ENCODE measurements around the gene C17orf100.

Gene C17orf100

DNA sequence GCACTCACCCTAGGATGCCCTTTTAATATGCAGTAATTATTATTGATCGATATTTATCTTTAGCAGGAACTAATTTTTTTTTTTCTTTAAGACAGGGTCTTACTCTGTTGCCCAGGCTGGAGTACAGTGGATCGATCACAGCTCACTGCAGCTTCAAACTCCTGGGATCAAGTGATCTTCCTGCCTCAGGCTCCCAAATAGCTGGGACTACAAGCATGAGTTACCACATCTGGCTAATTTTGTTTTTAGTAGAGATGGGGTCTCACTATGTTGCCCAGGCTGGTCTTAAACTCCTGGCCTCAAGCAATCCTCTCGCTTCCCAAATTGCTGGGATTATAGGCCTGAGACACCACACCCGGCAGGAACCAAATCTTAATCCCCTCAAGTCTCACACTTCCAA is 40.3 kb upstream of the C17orf100 start:
- Histone ChIP-seq H3K27ac (ENCODE audit: low read length) (no peak overlapping the region), H3K36me3 (replicated peaks; ENCODE audit: insufficient read depth, low read length) (no peaks in the 10 kb centered on the region; the same call in 1 of the 2 replicates), H3K27me3 (replicated peaks; ENCODE audit: insufficient read depth, low read length) (no peaks in the 10 kb centered on the region), H3K4me3 (ENCODE audit: low read length) (no peak overlapping the region), H3K9ac (ENCODE audit: low read length) (no peak overlapping the region), H3K4me2 (ENCODE audit: low read depth, low read length) (no peak overlapping the region), H3K4me1 (ENCODE audit: low read length) (no peaks in the 10 kb centered on the region; the same call in 1 of the 2 replicates), H4K20me1 (ENCODE audit: insufficient read depth, low read length) (no peaks in the 10 kb centered on the region), H3K79me2 (ENCODE audit: low read length) (no peaks in the 10 kb centered on the region), H2AFZ (ENCODE audit: low read length) (no peak overlapping the region), H3F3A (ENCODE audit: insufficient read depth, low read length) (no peaks in the 10 kb centered on the region), H3K9me3 (replicated peaks; ENCODE audit: insufficient read depth, low read length) (no peaks in the 10 kb centered on the region), H3K9me2 (replicated peaks; ENCODE audit: insufficient read depth, low read length) (no peaks in the 10 kb centered on the region)
- TF ChIP-seq EZH2phosphoT487 (IDR thresholded peaks at IDR 0.05; ENCODE audit: low read length) (no peak), EZH2 (optimal IDR thresholded peaks at IDR 0.05; ENCODE audit: low read depth, low read length) (no peak)
- TF ChIP-seq, protein P1, sequence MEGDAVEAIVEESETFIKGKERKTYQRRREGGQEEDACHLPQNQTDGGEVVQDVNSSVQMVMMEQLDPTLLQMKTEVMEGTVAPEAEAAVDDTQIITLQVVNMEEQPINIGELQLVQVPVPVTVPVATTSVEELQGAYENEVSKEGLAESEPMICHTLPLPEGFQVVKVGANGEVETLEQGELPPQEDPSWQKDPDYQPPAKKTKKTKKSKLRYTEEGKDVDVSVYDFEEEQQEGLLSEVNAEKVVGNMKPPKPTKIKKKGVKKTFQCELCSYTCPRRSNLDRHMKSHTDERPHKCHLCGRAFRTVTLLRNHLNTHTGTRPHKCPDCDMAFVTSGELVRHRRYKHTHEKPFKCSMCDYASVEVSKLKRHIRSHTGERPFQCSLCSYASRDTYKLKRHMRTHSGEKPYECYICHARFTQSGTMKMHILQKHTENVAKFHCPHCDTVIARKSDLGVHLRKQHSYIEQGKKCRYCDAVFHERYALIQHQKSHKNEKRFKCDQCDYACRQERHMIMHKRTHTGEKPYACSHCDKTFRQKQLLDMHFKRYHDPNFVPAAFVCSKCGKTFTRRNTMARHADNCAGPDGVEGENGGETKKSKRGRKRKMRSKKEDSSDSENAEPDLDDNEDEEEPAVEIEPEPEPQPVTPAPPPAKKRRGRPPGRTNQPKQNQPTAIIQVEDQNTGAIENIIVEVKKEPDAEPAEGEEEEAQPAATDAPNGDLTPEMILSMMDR (IDR thresholded peaks at IDR 0.05; ENCODE audit: low read length), result no peak
- no peak for DNase-seq

DNA sequence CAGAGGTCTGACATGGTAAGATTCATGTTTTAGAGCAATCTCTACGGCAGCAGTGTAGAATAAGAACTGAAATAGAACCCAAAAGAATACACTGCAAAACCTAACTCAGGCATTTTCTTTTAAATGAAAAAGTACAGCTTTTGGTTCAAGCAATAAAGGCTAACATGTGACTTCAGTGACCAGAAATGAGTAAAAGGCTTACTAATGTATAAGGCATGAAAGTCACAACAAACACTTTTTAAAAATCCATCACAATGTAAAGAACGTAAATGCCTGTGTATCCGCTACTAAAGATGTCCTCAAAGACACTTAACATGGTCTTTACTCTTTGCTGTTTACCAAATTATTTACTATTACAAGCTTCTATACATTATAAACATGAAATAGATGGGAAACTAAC is 27.6 kb upstream of the C17orf100 start:
- Histone ChIP-seq H3F3A (ENCODE audit: insufficient read depth, low read length) (no peaks in the 10 kb centered on the region), H2AFZ (ENCODE audit: low read length) (no peak overlapping the region), H3K27me3 (replicated peaks; ENCODE audit: insufficient read depth, low read length) (no peaks in the 10 kb centered on the region), H3K9me2 (replicated peaks; ENCODE audit: insufficient read depth, low read length) (no peaks in the 10 kb centered on the region), H3K27ac (ENCODE audit: low read length) (no peak overlapping the region), H3K9ac (ENCODE audit: low read length) (no peak overlapping the region), H3K4me1 (ENCODE audit: low read length) (no peaks in the 10 kb centered on the region), H3K36me3 (replicated peaks; ENCODE audit: insufficient read depth, low read length) (no peaks in the 10 kb centered on the region), H3K79me2 (ENCODE audit: low read length) (no peaks in the 10 kb centered on the region), H3K9me3 (replicated peaks; ENCODE audit: insufficient read depth, low read length) (no peaks in the 10 kb centered on the region), H3K4me3 (ENCODE audit: low read length) (no peak overlapping the region), H3K4me2 (ENCODE audit: low read depth, low read length) (no peak overlapping the region), H4K20me1 (ENCODE audit: insufficient read depth, low read length) (no peaks in the 10 kb centered on the region)
- TF ChIP-seq, protein P1 (IDR thresholded peaks at IDR 0.05; ENCODE audit: low read length), result no peak
- TF ChIP-seq EZH2phosphoT487 (IDR thresholded peaks at IDR 0.05; ENCODE audit: low read length), result no peak
- TF ChIP-seq EZH2 (optimal IDR thresholded peaks at IDR 0.05; ENCODE audit: low read depth, low read length), result no peak
- DNase-seq, result no peak

DNA sequence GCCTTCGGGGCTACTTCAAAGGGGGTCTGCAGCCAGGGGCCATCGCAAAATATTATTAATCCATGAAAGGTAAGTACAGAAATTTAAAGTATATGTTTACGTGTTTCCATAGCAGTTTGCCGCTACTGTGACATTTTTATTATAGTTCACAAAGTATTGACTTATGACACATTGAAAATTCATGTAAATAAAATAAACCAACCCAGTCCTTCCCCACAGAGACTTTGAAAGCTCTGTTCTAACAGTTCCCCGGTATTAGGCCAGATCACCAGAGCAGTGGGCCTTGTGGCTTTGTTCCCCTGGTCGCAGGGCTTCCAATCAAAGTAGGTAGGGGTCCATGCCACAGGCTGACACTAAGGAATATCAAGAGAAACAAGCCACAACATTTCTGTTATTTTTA is 24.9 kb upstream of the C17orf100 start:
- H3K36me3 ChIP-seq (replicated peaks; ENCODE audit: insufficient read depth, low read length), result 0 out of 2 replicates have a peak, but pooled peaks cover 3% of the 10 kb centered on the region

More for the DNA sequence above, 24.9 kb upstream of the C17orf100 start:
- no peak overlapping the region for H3K4me2 ChIP-seq (ENCODE audit: low read depth, low read length)
- no peak overlapping the region for H3K27ac ChIP-seq (ENCODE audit: low read length)
- H3K4me1 ChIP-seq (ENCODE audit: low read length), result no peaks in the 10 kb centered on the region
- H3K4me3 ChIP-seq (ENCODE audit: low read length), result no peak overlapping the region
- H3F3A ChIP-seq (ENCODE audit: insufficient read depth, low read length), result no peaks in the 10 kb centered on the region
- H3K9me2 ChIP-seq (replicated peaks; ENCODE audit: insufficient read depth, low read length), result no peaks in the 10 kb centered on the region
- H2AFZ ChIP-seq (ENCODE audit: low read length), result no peak overlapping the region
- TF ChIP-seq, protein P1 (IDR thresholded peaks at IDR 0.05; ENCODE audit: low read length), result no peak
- no peak for TF ChIP-seq EZH2phosphoT487 (IDR thresholded peaks at IDR 0.05; ENCODE audit: low read length)
- no peak for TF ChIP-seq EZH2 (optimal IDR thresholded peaks at IDR 0.05; ENCODE audit: low read depth, low read length)
- no peaks in the 10 kb centered on the region for H4K20me1 ChIP-seq (ENCODE audit: insufficient read depth, low read length)
- no peak for DNase-seq
- H3K9ac ChIP-seq (ENCODE audit: low read length), result no peak overlapping the region
- no peaks in the 10 kb centered on the region for H3K79me2 ChIP-seq (ENCODE audit: low read length)
- no peaks in the 10 kb centered on the region for H3K9me3 ChIP-seq (replicated peaks; ENCODE audit: insufficient read depth, low read length)
- no peaks in the 10 kb centered on the region for H3K27me3 ChIP-seq (replicated peaks; ENCODE audit: insufficient read depth, low read length)

All from MM.1S (cell line).